Measurements from ENCODE around the gene SBF2.

DNA sequence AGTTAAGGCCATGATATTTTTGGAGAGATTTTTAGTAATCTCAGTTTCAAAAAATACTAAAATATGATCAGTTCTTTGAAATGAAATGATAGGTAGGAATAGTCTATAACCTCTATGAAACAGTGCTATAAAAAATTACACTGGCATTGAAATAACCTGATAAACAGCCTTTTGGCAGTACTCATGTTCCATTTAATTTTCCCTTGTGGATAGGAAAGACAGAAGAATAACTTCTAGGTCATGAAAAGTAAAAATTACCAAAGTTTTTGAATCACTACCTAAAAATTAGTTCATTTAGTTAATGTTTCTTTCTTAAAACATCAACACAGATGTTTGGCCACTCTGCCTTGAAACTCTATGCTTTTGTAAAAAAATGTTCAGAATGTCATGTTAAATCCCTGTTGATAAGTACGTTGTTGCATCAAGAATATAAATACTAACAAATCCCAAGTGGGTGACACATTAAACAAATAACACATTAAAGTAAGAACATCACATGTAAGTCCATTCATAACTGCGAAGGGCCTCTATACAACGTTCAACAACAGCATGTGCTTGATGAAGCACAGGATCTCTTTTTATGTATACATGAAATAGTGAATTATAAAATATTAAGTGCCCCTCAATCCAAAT is 339.9 kb downstream of the SBF2 start:
- TF ChIP-seq, protein P1, sequence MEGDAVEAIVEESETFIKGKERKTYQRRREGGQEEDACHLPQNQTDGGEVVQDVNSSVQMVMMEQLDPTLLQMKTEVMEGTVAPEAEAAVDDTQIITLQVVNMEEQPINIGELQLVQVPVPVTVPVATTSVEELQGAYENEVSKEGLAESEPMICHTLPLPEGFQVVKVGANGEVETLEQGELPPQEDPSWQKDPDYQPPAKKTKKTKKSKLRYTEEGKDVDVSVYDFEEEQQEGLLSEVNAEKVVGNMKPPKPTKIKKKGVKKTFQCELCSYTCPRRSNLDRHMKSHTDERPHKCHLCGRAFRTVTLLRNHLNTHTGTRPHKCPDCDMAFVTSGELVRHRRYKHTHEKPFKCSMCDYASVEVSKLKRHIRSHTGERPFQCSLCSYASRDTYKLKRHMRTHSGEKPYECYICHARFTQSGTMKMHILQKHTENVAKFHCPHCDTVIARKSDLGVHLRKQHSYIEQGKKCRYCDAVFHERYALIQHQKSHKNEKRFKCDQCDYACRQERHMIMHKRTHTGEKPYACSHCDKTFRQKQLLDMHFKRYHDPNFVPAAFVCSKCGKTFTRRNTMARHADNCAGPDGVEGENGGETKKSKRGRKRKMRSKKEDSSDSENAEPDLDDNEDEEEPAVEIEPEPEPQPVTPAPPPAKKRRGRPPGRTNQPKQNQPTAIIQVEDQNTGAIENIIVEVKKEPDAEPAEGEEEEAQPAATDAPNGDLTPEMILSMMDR (IDR thresholded peaks at IDR 0.05), result no peak
- peak in 1 of 2 donors; percentile 48 for TF ChIP-seq EP300 (IDR thresholded peaks at IDR 0.05)

Measured in tibial nerve (tissue), 4 donors.